ENCODE data around the gene EPHB1.

DNA sequence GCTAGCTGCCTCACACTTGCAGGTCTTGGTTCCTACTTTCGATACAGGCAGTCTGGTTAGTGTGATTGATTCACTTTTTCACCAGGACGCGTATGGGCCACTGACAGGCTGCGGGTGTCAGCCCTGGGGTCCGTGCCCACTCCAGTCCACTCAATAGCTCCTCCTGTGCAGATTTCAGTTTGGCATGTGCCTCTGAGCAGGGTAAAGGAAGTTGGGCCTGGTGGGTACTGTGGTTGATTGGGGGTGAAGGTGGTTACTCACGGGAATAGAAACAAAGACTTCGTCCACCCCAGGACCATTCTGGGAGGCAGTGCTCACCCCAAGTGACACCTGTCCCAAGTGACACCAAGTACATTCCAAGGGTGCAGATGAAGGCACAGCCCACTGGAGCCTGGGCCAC is 62.3 kb downstream of the EPHB1 start:
- TF ChIP-seq POLR2A (IDR thresholded peaks at IDR 0.05) = no peak
- TF ChIP-seq, protein P1, sequence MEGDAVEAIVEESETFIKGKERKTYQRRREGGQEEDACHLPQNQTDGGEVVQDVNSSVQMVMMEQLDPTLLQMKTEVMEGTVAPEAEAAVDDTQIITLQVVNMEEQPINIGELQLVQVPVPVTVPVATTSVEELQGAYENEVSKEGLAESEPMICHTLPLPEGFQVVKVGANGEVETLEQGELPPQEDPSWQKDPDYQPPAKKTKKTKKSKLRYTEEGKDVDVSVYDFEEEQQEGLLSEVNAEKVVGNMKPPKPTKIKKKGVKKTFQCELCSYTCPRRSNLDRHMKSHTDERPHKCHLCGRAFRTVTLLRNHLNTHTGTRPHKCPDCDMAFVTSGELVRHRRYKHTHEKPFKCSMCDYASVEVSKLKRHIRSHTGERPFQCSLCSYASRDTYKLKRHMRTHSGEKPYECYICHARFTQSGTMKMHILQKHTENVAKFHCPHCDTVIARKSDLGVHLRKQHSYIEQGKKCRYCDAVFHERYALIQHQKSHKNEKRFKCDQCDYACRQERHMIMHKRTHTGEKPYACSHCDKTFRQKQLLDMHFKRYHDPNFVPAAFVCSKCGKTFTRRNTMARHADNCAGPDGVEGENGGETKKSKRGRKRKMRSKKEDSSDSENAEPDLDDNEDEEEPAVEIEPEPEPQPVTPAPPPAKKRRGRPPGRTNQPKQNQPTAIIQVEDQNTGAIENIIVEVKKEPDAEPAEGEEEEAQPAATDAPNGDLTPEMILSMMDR (IDR thresholded peaks at IDR 0.05) = no peak
- no peak for TF ChIP-seq EP300 (IDR thresholded peaks at IDR 0.05; ENCODE audit: low read depth)
- no peak for TF ChIP-seq POLR2AphosphoS5 (IDR thresholded peaks at IDR 0.05)

Data from transverse colon (tissue), 4 donors.